Chondrocyte (in vitro differentiated cells): ENCODE results near the gene GDF11. TPM values are rescaled to one million over a fixed set of nuclear protein-coding genes. Genes with fewer than 3 reads are reported as not detected.

Source experiments
- DNase-seq: peaks from one replicate; pipeline ENCODE4 v3.0.0; 2021; ENCODE audit warnings: mixed read lengths, low spot score
- H3K27ac Mint-ChIP-seq: one replicate; pipeline ENCODE4 v1.8.0; 2021; ENCODE audit warnings: mild to moderate bottlenecking, moderate library complexity, mixed read lengths; ENCODE audit not compliant: unreplicated experiment
- H3K27me3 Mint-ChIP-seq: 2 replicates; pipeline ENCODE4 v1.8.0; 2021; ENCODE audit warnings: low read depth, mixed read lengths
- H3K36me3 Mint-ChIP-seq: 2 replicates; pipeline ENCODE4 v1.8.0; 2021; ENCODE audit warnings: low read depth, mixed read lengths
- H3K4me1 Mint-ChIP-seq: 2 replicates; pipeline ENCODE4 v1.8.0; 2021; ENCODE audit warnings: low read depth, mild to moderate bottlenecking, mixed read lengths
- H3K4me3 Mint-ChIP-seq: one replicate; pipeline ENCODE4 v1.8.0; 2021; ENCODE audit warnings: mild to moderate bottlenecking, moderate library complexity, mixed read lengths; ENCODE audit not compliant: unreplicated experiment
- H3K9me3 Mint-ChIP-seq: 2 replicates; pipeline ENCODE4 v1.8.0; 2021; ENCODE audit warnings: low read depth, mixed read lengths
- CTCF ChIP-seq: fragments of 200-600 bp; sonication (generic); IDR thresholded peaks from 2 replicates; pipeline ENCODE4 v1.5.0; 2021; ENCODE audit warnings: antibody characterized with exemption, mild to moderate bottlenecking, moderate library complexity
- total RNA-seq: library from RNA; stranded (reverse); gene quantifications from 3 replicates; pipeline ENCODE4 v1.2.1, GENCODE V29; 2021

Gene GDF11
- total RNA-seq, 1 donor from 2014 or later = 18.3 TPM

GRCh38 chr12:55797550-55797949 is 54.6 kb downstream of the GDF11 start:
- TF ChIP-seq CTCF = no peak
- H3K27me3 Mint-ChIP-seq = no peaks in the 10 kb centered on the region
- no peak overlapping the region for H3K27ac Mint-ChIP-seq
- H3K4me3 Mint-ChIP-seq = no peak overlapping the region
- H3K36me3 Mint-ChIP-seq = peaks cover 30% of the 10 kb centered on the region
- no peaks in the 10 kb centered on the region for H3K4me1 Mint-ChIP-seq
- DNase-seq = no peak
- H3K9me3 Mint-ChIP-seq = no peaks in the 10 kb centered on the region

Other genes starting within 250 kb of the GDF11 start
- gene OR6C4, start 193.5 kb upstream of the GDF11 start, total RNA-seq = not detected in 3 replicates
- not detected in 3 replicates for gene OR2AP1, start 170.7 kb upstream of the GDF11 start, total RNA-seq
- not detected in 3 replicates for gene OR10P1, start 106.2 kb upstream of the GDF11 start, total RNA-seq
- gene ITGA7, start 35.2 kb upstream of the GDF11 start, total RNA-seq = 5.6 to 32.4 TPM (median 31.6 TPM) in 3 replicates
- gene BLOC1S1, start 27.1 kb upstream of the GDF11 start, total RNA-seq = 67.3 to 78.4 TPM (median 77.2 TPM) in 3 replicates
- 2.3 to 3.7 TPM (median 3.2 TPM) in 3 replicates for gene RDH5, start 22.7 kb upstream of the GDF11 start, total RNA-seq
- 1,244 to 1,365 TPM (median 1,317 TPM) in 3 replicates for gene CD63, start 14.1 kb upstream of the GDF11 start, total RNA-seq
- gene SARNP, start 74.6 kb downstream of the GDF11 start, total RNA-seq = 54.0 to 58.8 TPM (median 58.7 TPM) in 3 replicates
- gene ORMDL2, start 74.9 kb downstream of the GDF11 start, total RNA-seq = 31.4 to 32.9 TPM (median 32.1 TPM) in 3 replicates
- gene DNAJC14, start 86.5 kb downstream of the GDF11 start, total RNA-seq = 28.3 to 34.3 TPM (median 29.5 TPM) in 3 replicates
- gene MMP19, start 99.8 kb downstream of the GDF11 start, total RNA-seq = 12.9 to 17.8 TPM (median 16.1 TPM) in 3 replicates
- gene PYM1, start 184.8 kb downstream of the GDF11 start, total RNA-seq = 17.3 to 26.4 TPM (median 19.0 TPM) in 3 replicates
- 65.8 to 118 TPM (median 66.4 TPM) in 3 replicates for gene DGKA, start 188.0 kb downstream of the GDF11 start, total RNA-seq
- gene PMEL, start 222.9 kb downstream of the GDF11 start, total RNA-seq = 0.45 to 1.1 TPM (median 0.82 TPM) in 3 replicates
- gene CDK2, start 223.7 kb downstream of the GDF11 start, total RNA-seq = 25.5 to 41.4 TPM (median 26.1 TPM) in 3 replicates
- gene RAB5B, start 231.0 kb downstream of the GDF11 start, total RNA-seq = 105 TPM in 3 replicates